H9 (cell line): ENCODE results near the gene AKR7A3. TPM values are rescaled to one million over a fixed set of nuclear protein-coding genes. Genes with fewer than 3 reads are reported as not detected.

Experiments
- DNase-seq: peaks from one replicate; pipeline ENCODE4 v3.0.0-alpha.2; 2017
- H2AFZ ChIP-seq: one replicate; pipeline ENCODE4 v1.6.1; 2013; ENCODE audit warnings: mild to moderate bottlenecking, low read length, control low read depth, moderate library complexity
- H2AK5ac ChIP-seq: 2 replicates; pipeline ENCODE4 v1.6.1; 2013; ENCODE audit warnings: low read length, control low read depth, mixed read lengths; ENCODE audit not compliant: insufficient read length
- H2BK120ac ChIP-seq: one replicate; pipeline ENCODE4 v1.6.1; 2013; ENCODE audit warnings: low read depth, mild to moderate bottlenecking, low read length, control low read depth, inconsistent platforms; ENCODE audit not compliant: poor library complexity, severe bottlenecking
- H2BK12ac ChIP-seq: 2 replicates; pipeline ENCODE4 v1.6.1; 2013; ENCODE audit warnings: low read length, control low read depth, mixed read lengths, low read depth; ENCODE audit not compliant: insufficient read length
- H2BK15ac ChIP-seq: 2 replicates; pipeline ENCODE4 v1.6.1; 2013; ENCODE audit warnings: low read depth, low read length, control low read depth
- H2BK20ac ChIP-seq: one replicate; pipeline ENCODE4 v1.6.1; 2013; ENCODE audit warnings: low read depth, mild to moderate bottlenecking, low read length, control low read depth, inconsistent platforms; ENCODE audit not compliant: poor library complexity, severe bottlenecking
- H2BK5ac ChIP-seq: 2 replicates; pipeline ENCODE4 v1.6.1; 2013; ENCODE audit warnings: low read length, control low read depth, mixed read lengths; ENCODE audit not compliant: insufficient read length
- H3K14ac ChIP-seq: 2 replicates; pipeline ENCODE4 v1.6.1; 2013; ENCODE audit warnings: low read length, control low read depth; ENCODE audit not compliant: insufficient read depth
- H3K18ac ChIP-seq: 2 replicates; pipeline ENCODE4 v1.6.1; 2013; ENCODE audit warnings: low read depth, mild to moderate bottlenecking, mixed read lengths, low read length, control low read depth; ENCODE audit not compliant: insufficient read length
- H3K23ac ChIP-seq: 2 replicates; pipeline ENCODE4 v1.6.1; 2013; ENCODE audit warnings: low read length, control low read depth, mixed read lengths, low read depth; ENCODE audit not compliant: insufficient read length
- H3K23me2 ChIP-seq: 2 replicates; pipeline ENCODE4 v1.6.1; 2013; ENCODE audit warnings: low read depth, mild to moderate bottlenecking, mixed read lengths, low read length, control low read depth; ENCODE audit not compliant: insufficient read length, poor library complexity, severe bottlenecking
- H3K27ac ChIP-seq: 2 replicates; pipeline ENCODE4 v1.5.1; 2013; ENCODE audit warnings: low read length, control low read depth, mixed read lengths, low read depth; ENCODE audit not compliant: insufficient read length
- H3K27me3 ChIP-seq: 2 replicates; pipeline ENCODE4 v1.6.1; 2013; ENCODE audit warnings: low read length, control low read depth, inconsistent platforms; ENCODE audit not compliant: insufficient read depth
- H3K4ac ChIP-seq: 2 replicates; pipeline ENCODE4 v1.6.1; 2013; ENCODE audit warnings: low read depth, mild to moderate bottlenecking, control low read depth, inconsistent platforms, low read length, moderate library complexity
- H3K4me1 ChIP-seq: 2 replicates; pipeline ENCODE4 v1.6.1; 2013; ENCODE audit warnings: low read length, control low read depth, inconsistent platforms; ENCODE audit not compliant: insufficient read depth
- H3K4me2 ChIP-seq: 2 replicates; pipeline ENCODE4 v1.6.1; 2013; ENCODE audit warnings: low read length, control low read depth, mixed read lengths; ENCODE audit not compliant: insufficient read length, insufficient read depth
- H3K56ac ChIP-seq: 2 replicates; pipeline ENCODE4 v1.6.1; 2013; ENCODE audit warnings: low read depth, mild to moderate bottlenecking, mixed read lengths, low read length, control low read depth; ENCODE audit not compliant: insufficient read length
- H3K79me1 ChIP-seq: 2 replicates; pipeline ENCODE4 v1.6.1; 2013; ENCODE audit warnings: low read depth, mild to moderate bottlenecking, moderate library complexity, low read length, control low read depth, inconsistent platforms; ENCODE audit not compliant: insufficient read depth, poor library complexity, severe bottlenecking
- H3K79me2 ChIP-seq: 2 replicates; pipeline ENCODE4 v1.6.1; 2013; ENCODE audit warnings: low read length, control low read depth, inconsistent platforms; ENCODE audit not compliant: insufficient read depth
- H3K9ac ChIP-seq: 2 replicates; pipeline ENCODE4 v1.6.1; 2013; ENCODE audit warnings: low read length, control low read depth, mixed read lengths; ENCODE audit not compliant: insufficient read length; ENCODE audit errors: extremely low read depth
- H3K9me3 ChIP-seq: one replicate; pipeline ENCODE4 v1.6.1; 2013; ENCODE audit warnings: low read depth, low read length, inconsistent platforms; ENCODE audit not compliant: control insufficient read depth
- H3T11ph ChIP-seq: one replicate; pipeline ENCODE4 v1.6.1; 2013; ENCODE audit warnings: mild to moderate bottlenecking, low read length, control low read depth, inconsistent platforms
- H4K20me1 ChIP-seq: one replicate; pipeline ENCODE4 v1.6.1; 2013; ENCODE audit not compliant: control insufficient read depth, insufficient read length, insufficient read depth
- H4K5ac ChIP-seq: 2 replicates; pipeline ENCODE4 v1.6.1; 2013; ENCODE audit warnings: low read depth, mild to moderate bottlenecking, mixed read lengths, low read length, control low read depth; ENCODE audit not compliant: insufficient read length
- H4K8ac ChIP-seq: replicated peaks from 2 replicates; pipeline ENCODE4 v1.6.1; 2013; ENCODE audit warnings: low read length, control low read depth, mixed read lengths, low read depth; ENCODE audit not compliant: insufficient read length
- H4K91ac ChIP-seq: 2 replicates; pipeline ENCODE4 v1.6.1; 2013; ENCODE audit warnings: low read depth, mild to moderate bottlenecking, moderate library complexity, mixed read lengths, low read length, control low read depth; ENCODE audit not compliant: insufficient read length
- H3K27ac Mint-ChIP-seq, 3 experiments: 2 replicates in 2 of 3; 3 replicates in 1 of 3; pipeline ENCODE4 v1.8.0; 2020 to 2021; ENCODE audit warnings: mixed read lengths in 3 of 3, mild to moderate bottlenecking in 1 of 3, moderate library complexity in 1 of 3
- H3K27me3 Mint-ChIP-seq: 2 replicates; pipeline ENCODE4 v1.8.0; 2021; ENCODE audit warnings: low read depth, mild to moderate bottlenecking, moderate library complexity, mixed read lengths
- H3K36me3 Mint-ChIP-seq, 3 experiments: 2 replicates in 2 of 3; 3 replicates in 1 of 3; pipeline ENCODE4 v1.8.0; 2020 to 2021; ENCODE audit warnings: low read depth in 3 of 3, mixed read lengths in 3 of 3; ENCODE audit not compliant: insufficient read depth in 1 of 3
- H3K4me1 Mint-ChIP-seq, 2 experiments: 2 replicates each; pipeline ENCODE4 v1.8.0; 2020; ENCODE audit warnings: mixed read lengths in 2 of 2
- H3K4me3 Mint-ChIP-seq, 2 experiments: 2 replicates in 1 of 2; 3 replicates in 1 of 2; pipeline ENCODE4 v1.8.0; 2020 to 2021; ENCODE audit warnings: mild to moderate bottlenecking in 2 of 2, mixed read lengths in 2 of 2, moderate library complexity in 1 of 2
- H3K9me3 Mint-ChIP-seq, 2 experiments: 2 replicates in 1 of 2; 3 replicates in 1 of 2; pipeline ENCODE4 v1.8.0; 2020; ENCODE audit warnings: mild to moderate bottlenecking in 2 of 2, mixed read lengths in 2 of 2, moderate library complexity in 1 of 2
- CTCF ChIP-seq: fragments of 200-600 bp; sonication (generic); conservative IDR thresholded peaks from 3 replicates; pipeline ENCODE4 v1.8.0; 2021; ENCODE audit warnings: antibody characterized with exemption, mild to moderate bottlenecking
- WGBS: extraction: QIAGEN DNeasy Blood & Tissue Kit; methylation state at CpG from one replicate; pipeline ENCODE4 v1.1.7; 2013; ENCODE audit warnings: missing lambda C conversion rate, low lambda C conversion rate, mixed read lengths; ENCODE audit not compliant: insufficient read length; ENCODE audit errors: extremely low coverage; 5-methylcytosine and 5-hydroxymethylcytosine counted together
- total RNA-seq: library from RNA; stranded (reverse); gene quantifications from 2 replicates; pipeline ENCODE4 v1.2.1, GENCODE V29; 2021

AKR7A3 gene
- total RNA-seq, 1 experiment from 2014 or later: 0.74 TPM

- no peak overlapping the region for H3T11ph ChIP-seq
- H3K9me3 Mint-ChIP-seq: no peaks in the 10 kb centered on the region
- peak overlapping the region; percentile 78 for H3K18ac ChIP-seq
- peak overlapping the region; percentile 40 for H4K91ac ChIP-seq
- no peak overlapping the region for H3K23ac ChIP-seq
- H4K5ac ChIP-seq: peak overlapping the region; percentile 13
- no peak overlapping the region for H3K56ac ChIP-seq
- H3K79me1 ChIP-seq: no peaks in the 10 kb centered on the region
- H3K27me3 ChIP-seq: no peaks in the 10 kb centered on the region
- H2BK12ac ChIP-seq: no peak overlapping the region
- no peak overlapping the region for H3K4ac ChIP-seq
- peaks cover 6 to 45% (median 12%) of the 10 kb centered on the region in 3 experiments for H3K36me3 Mint-ChIP-seq
- DNase-seq: peak; percentile 91
- peak overlapping the region; percentile 97 to 98 (median 98) for H3K27ac Mint-ChIP-seq
- no peak overlapping the region for H2BK5ac ChIP-seq
- H4K20me1 ChIP-seq: no peaks in the 10 kb centered on the region
- H3K9me3 ChIP-seq: no peaks in the 10 kb centered on the region
- WGBS: no CpG with 5 or more reads among the region's 27 CpGs
- no peak overlapping the region for H2BK15ac ChIP-seq
- no peaks in the 10 kb centered on the region for H3K79me2 ChIP-seq
- no peak overlapping the region for H4K8ac ChIP-seq
- H3K14ac ChIP-seq: peak overlapping the region; percentile 74
- H2AFZ ChIP-seq: no peak overlapping the region
- no peak overlapping the region for H2BK20ac ChIP-seq
- H3K27me3 Mint-ChIP-seq: no peaks in the 10 kb centered on the region
- peaks cover 2% of the 10 kb centered on the region; the same call in 1 of the 2 replicates for H3K4me1 ChIP-seq
- no peak overlapping the region for H2AK5ac ChIP-seq
- H3K4me3 Mint-ChIP-seq: peak overlapping the region in 1 of 2 experiments; percentile 34; a peak in 4 of 5 replicates
- H3K27ac ChIP-seq: peak overlapping the region; percentile 20
- no peak overlapping the region for H2BK120ac ChIP-seq
- peak; percentile 74 for TF ChIP-seq CTCF
- H3K23me2 ChIP-seq: no peaks in the 10 kb centered on the region
- peaks cover 22 to 35% of the 10 kb centered on the region in 2 experiments for H3K4me1 Mint-ChIP-seq
- peak overlapping the region; percentile 25 for H3K4me2 ChIP-seq
- H3K9ac ChIP-seq: no peak overlapping the region
Measured at GRCh38 chr1:19338323-19338762, 49.8 kb upstream of the AKR7A3 start.
